ENCODE results near the gene ARSA. TPM values are rescaled to one million over a fixed set of nuclear protein-coding genes. Genes with fewer than 3 reads are reported as not detected.

Gene ARSA
- total RNA-seq, 1 experiment from 2014 or later: 16.6 TPM

GRCh38 chr22:50576070-50576469 lies 51.9 kb downstream of the ARSA start:
- POLR2A ChIA-PET (ENCODE audit: unreplicated experiment): no interaction called here

GRCh38 chr22:50575426-50575941 lies 52.5 kb downstream of the ARSA start:
- no peaks in the 10 kb centered on the region for H3K9me2 ChIP-seq (ENCODE audit: insufficient read depth)
- DNase-seq: no peak
- intact Hi-C loops (cut with micrococcal nuclease; ENCODE audit: unreplicated experiment): no loop called here
- no peak overlapping the region for H3K4me3 ChIP-seq
- no peaks in the 10 kb centered on the region for H3K4me1 ChIP-seq (replicated peaks; ENCODE audit: insufficient read depth)
- no peaks in the 10 kb centered on the region for H3K27me3 ChIP-seq (ENCODE audit: insufficient read depth, low read depth)
- H3K4me2 ChIP-seq: no peak overlapping the region
- no peaks in the 10 kb centered on the region for H4K20me1 ChIP-seq (ENCODE audit: insufficient read depth)
- CTCF ChIA-PET: no interaction called here
- peaks cover 6% of the 10 kb centered on the region; the same call in 1 of the 2 replicates for H3K79me2 ChIP-seq (ENCODE audit: low read depth)
- H3K9me3 ChIP-seq (ENCODE audit: insufficient read depth, low read depth): no peaks in the 10 kb centered on the region
- BruUV-seq (replicated peaks): no TSS peak
- no peak for TF ChIP-seq CTCF (conservative IDR thresholded peaks at IDR 0.05)
- no peak for TF ChIP-seq EZH2 (IDR thresholded peaks at IDR 0.05; ENCODE audit: low read depth)
- no peak overlapping the region for H2AFZ ChIP-seq
- H3K27ac ChIP-seq: no peak overlapping the region
- peaks cover 20% of the 10 kb centered on the region; the same call in 1 of the 2 replicates for H3K36me3 ChIP-seq (ENCODE audit: low read depth)
- H3F3A ChIP-seq (ENCODE audit: insufficient read depth, low read depth): peaks cover 10% of the 10 kb centered on the region; the same call in 1 of the 2 replicates
- POLR2A ChIA-PET (ENCODE audit: unreplicated experiment): no interaction called here

More at GRCh38 chr22:50576070-50576469, 51.9 kb downstream of the ARSA start:
- Histone ChIP-seq H3K79me2 (ENCODE audit: low read depth) (peaks cover 11% of the 10 kb centered on the region), H4K20me1 (ENCODE audit: insufficient read depth) (no peaks in the 10 kb centered on the region), H3K36me3 (ENCODE audit: low read depth) (peaks cover 23% of the 10 kb centered on the region; the same call in 1 of the 2 replicates), H3K27me3 (ENCODE audit: insufficient read depth, low read depth) (no peaks in the 10 kb centered on the region), H3F3A (ENCODE audit: insufficient read depth, low read depth) (peaks cover 10% of the 10 kb centered on the region; the same call in 1 of the 2 replicates), H3K4me1 (replicated peaks; ENCODE audit: insufficient read depth) (0 out of 2 replicates have a peak, but pooled peaks cover 2% of the 10 kb centered on the region), H2AFZ (no peak overlapping the region), H3K9me3 (ENCODE audit: insufficient read depth, low read depth) (no peaks in the 10 kb centered on the region), H3K27ac (no peak overlapping the region), H3K4me3 (no peak overlapping the region), H3K4me2 (no peak overlapping the region), H3K9me2 (ENCODE audit: insufficient read depth) (no peaks in the 10 kb centered on the region)
- no peak for TF ChIP-seq EZH2 (IDR thresholded peaks at IDR 0.05; ENCODE audit: low read depth)
- peak; percentile 57; the same call in 1 of the 2 replicates for TF ChIP-seq CTCF (conservative IDR thresholded peaks at IDR 0.05)
- CTCF ChIA-PET: no interaction called here
- DNase-seq: peak; percentile 24 to 60
- no TSS peak for BruUV-seq (replicated peaks)
- intact Hi-C loops (cut with micrococcal nuclease; ENCODE audit: unreplicated experiment): no loop called here

Other genes with a start within 250 kb of the ARSA start
- 85.2 and 104 TPM in 2 replicates for gene SBF1, start 153.1 kb downstream of the ARSA start, total RNA-seq (2021)
- 7.2 and 10.5 TPM in 2 replicates for gene ADM2, start 146.6 kb downstream of the ARSA start, total RNA-seq (2021)
- gene MIOX, start 141.3 kb downstream of the ARSA start, total RNA-seq (2021): 1.4 and 1.5 TPM in 2 replicates
- gene LMF2, start 120.5 kb downstream of the ARSA start, total RNA-seq (2021): 37.3 and 52.2 TPM in 2 replicates
- 58.8 and 62.9 TPM in 2 replicates for gene NCAPH2, start 119.9 kb downstream of the ARSA start, total RNA-seq (2021)
- 3.0 and 6.1 TPM in 2 replicates for gene SCO2, start 102.6 kb downstream of the ARSA start, total RNA-seq (2021)
- 5.9 and 16.5 TPM in 2 replicates for gene TYMP, start 98.1 kb downstream of the ARSA start, total RNA-seq (2021)
- gene KLHDC7B, start 82.3 kb downstream of the ARSA start, total RNA-seq (2021): 0.72 and 4.7 TPM in 2 replicates
- gene SYCE3, start 65.2 kb downstream of the ARSA start, total RNA-seq (2021): not detected in 2 replicates
- 66.2 and 72.2 TPM in 2 replicates for gene CPT1B, start 49.7 kb downstream of the ARSA start, total RNA-seq (2021)
- 60.0 and 70.4 TPM in 2 replicates for gene CHKB, start 45.3 kb downstream of the ARSA start, total RNA-seq (2021)
- gene MAPK8IP2, start 27.4 kb downstream of the ARSA start, total RNA-seq (2021): 0.79 and 0.88 TPM in 2 replicates
- gene SHANK3, start 44.7 kb upstream of the ARSA start, total RNA-seq (2021): 5.8 and 7.6 TPM in 2 replicates
- 0.28 TPM in 1 of 2 replicates, not detected in the other for gene ACR, start 110.1 kb upstream of the ARSA start, total RNA-seq (2021)
- 44.0 and 48.4 TPM in 2 replicates for gene RABL2B, start 155.5 kb upstream of the ARSA start, total RNA-seq (2021)